NOMO-1 treated with dmso at 0.1 percent for 144 hours (cell line): ENCODE measurements around the gene GNG4.
"Not testable (repeated sequence)": the region's sequence is repeated elsewhere in the genome, so short reads cannot be mapped to it uniquely, and the experiment has no call there.

Experiments
- DNase-seq: peaks from one replicate; lab custom pipeline; 2025; ENCODE audit not compliant: unreplicated experiment; lab: John Stamatoyannopoulos, UW

The GNG4 gene

GRCh38 chr1:235628316-235629005, 21.1 kb downstream of the GNG4 start:
- no peak for DNase-seq

- no peak for DNase-seq
These were observed 23.8 kb downstream of the GNG4 start for GRCh38 chr1:235625831-235626230.

- no peak for DNase-seq
These were observed 24.2 kb downstream of the GNG4 start for GRCh38 chr1:235625340-235625739.

DNA sequence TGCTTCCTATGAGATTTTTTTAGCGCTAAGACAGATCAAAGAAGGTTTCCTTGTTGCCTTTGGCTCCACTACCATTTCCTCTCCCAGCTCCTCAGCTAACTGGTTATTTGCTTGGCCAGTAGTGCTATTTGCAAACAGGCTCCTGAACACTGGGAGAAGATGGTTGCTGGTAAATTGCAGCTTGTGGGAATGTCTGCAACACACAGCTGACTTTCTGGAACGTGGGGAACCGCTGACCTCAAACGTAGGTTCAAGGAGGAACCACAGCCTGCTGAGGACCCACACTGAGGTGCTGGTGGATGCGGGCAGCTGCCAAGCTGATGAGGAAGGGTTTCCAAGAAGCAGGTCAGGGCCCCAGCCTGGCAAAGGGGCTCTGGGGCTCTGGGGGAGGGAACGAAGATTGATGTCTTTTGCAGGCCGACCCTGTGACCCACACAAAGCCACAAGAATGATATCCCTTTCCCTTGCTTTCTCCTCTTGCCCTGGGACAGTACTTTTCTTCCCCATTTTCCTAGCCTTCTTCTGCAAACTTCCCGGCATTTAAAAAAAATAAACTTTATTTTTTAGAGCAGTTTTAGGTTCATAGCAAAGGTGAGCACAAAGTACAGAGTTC, 24.8 kb downstream of the GNG4 start:
- DNase-seq = no peak

- DNase-seq = no peak
These were observed 26.4 kb downstream of the GNG4 start for GRCh38 chr1:235622936-235623779.

DNA sequence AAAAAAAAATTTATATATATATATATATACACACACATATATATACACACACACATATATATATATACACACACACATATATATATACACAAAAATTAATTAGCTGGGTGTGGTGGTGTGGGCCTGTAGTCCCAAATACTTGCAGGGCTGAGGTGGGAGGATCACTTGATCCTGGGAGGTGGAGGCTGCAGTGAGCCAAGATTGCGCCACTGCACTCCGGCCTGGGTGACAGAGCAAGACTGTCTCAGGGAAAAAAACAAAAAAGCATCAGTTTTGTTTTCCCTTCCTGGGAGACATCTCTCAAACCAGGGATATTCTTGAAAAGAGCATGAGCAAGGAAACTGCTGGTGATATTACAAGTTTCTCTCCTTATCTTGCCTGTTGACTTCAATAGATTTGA, 30.4 kb downstream of the GNG4 start:
- DNase-seq = not testable (repeated sequence)

GRCh38 chr1:235617808-235618207, 31.8 kb downstream of the GNG4 start:
- no peak for DNase-seq

GRCh38 chr1:235617140-235617539, 32.4 kb downstream of the GNG4 start:
- no peak for DNase-seq

- no peak for DNase-seq
These were observed 35.1 kb downstream of the GNG4 start for GRCh38 chr1:235614442-235614954.

DNA sequence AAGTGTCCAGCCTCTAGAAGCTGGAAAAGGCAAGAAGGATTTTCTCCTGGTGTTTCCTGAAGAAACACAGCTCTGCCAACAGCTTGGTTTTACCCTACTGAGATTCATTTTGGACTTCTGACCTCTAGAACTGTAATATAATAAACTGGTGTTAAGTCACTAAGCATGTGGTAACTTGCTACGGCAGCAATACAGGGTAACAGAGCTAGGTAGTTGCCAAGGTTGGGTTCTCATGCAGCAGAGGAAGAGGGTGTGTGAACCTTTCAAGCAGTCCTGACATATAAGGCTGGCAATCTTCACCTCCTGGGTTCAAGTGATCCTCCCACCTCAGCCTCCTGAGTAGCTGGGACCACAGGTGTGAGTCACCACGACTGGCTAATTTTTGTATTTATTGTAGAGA, 36.0 kb downstream of the GNG4 start:
- no peak for DNase-seq

DNA sequence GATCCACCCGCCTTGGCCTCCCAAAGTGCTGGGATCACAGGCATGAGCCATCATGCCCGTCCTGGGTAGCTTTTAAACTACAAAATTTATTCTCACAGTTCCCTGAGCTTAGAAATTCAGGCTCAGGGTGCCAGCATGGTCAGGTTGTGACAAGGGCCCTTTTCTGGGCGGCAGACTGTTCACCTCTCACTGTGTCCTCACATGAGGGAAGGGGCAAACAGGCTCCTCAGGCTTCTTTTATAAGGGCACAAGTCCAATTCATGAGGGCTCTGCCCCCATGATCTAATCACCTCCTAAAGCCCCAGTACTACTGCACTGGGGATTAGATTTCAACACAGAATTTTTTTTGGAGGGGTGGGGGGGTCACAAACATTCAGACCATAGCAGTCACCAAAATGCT, 36.8 kb downstream of the GNG4 start:
- DNase-seq = no peak

- DNase-seq = no peak
These were observed 39.4 kb downstream of the GNG4 start for GRCh38 chr1:235610157-235610556.

GRCh38 chr1:235608278-235608677, 41.3 kb downstream of the GNG4 start:
- DNase-seq = no peak

GRCh38 chr1:235607284-235607683, 42.3 kb downstream of the GNG4 start:
- no peak for DNase-seq

- DNase-seq = no peak
These were observed 48.5 kb downstream of the GNG4 start for GRCh38 chr1:235601104-235601503.

GRCh38 chr1:235599536-235599935, 50.0 kb downstream of the GNG4 start:
- DNase-seq = no peak

DNA sequence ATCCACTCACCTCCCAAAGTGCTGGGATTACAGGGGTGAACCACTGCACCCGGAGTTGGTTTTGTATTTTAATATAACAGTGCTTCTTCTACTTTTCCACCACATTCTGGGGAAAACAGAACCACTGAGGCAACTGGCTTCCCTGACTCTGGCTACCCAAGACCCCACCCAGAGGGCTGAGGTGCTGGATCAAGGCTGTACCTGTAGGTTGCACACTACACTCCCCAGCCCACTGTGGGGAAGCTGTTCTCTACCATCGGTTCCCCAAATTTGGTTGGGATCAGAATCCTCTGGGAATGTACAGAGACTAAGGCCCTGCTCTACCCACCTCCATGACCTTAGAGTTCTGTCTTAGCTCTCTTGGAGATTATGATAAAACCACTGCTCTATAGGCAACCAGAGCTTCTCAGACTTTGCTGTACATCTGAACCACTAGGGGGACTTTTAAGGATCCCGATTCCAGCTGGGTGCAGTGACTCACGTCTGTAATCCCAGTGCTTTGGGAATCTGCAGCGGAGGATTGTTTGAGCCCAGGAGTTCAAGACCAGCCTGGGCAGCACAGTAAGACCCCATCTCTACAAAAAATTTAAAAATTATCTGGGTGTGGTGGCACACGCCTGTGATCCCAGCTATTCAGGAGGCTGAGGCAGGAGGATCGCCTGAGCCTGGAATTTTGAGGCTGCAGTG, 51.6 kb downstream of the GNG4 start:
- DNase-seq = no peak

DNA sequence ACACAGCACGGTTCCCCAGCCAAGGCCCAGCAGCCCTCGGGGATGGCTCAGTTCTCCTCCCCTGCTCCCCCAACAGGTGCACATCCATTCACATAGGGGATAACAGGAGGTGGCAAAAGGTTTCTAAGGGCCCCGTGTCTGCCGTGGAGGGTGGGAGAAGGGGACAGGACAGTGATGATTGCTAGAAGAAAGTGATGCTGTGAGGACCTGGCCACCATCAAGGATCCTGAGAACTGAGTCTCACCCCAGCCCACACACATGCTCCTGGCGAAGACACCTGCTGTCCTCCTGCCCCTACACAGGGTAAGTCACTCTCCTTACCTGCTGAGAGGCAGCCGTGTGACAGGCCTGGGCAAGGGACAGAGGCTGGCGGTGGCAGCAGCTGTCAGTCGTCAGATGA, 54.5 kb downstream of the GNG4 start:
- no peak for DNase-seq

GRCh38 chr1:235594281-235594895, 55.2 kb downstream of the GNG4 start:
- DNase-seq = not testable (repeated sequence)

DNA sequence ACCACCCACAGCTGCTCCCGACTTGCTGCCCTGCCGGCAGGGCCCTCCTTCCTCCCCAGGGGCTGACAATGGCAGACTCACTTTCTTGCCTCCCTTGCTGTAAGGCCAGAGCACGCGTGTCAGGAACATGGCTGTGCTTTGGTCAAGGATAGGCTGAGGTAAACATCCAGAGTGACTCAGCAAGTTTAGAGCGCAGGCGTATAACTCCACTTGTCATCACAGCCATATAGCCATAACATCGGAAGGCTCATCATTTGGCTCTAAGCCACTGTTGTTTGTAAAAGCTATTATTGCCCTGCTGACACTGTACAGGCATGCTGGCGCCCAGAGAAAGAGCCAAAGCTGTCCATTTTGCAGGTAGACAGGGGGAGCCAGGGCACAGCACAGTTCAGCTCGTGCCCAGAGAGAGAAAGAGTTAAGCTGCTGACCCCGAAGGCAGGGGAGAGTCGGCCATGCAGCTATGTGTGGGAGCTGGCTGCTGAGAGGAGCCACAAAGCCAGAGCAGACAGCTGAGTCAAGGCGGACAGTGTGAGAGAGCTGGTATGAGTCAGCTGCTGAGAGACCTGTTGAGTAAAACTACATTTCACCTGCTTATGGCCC, 60.6 kb downstream of the GNG4 start:
- no peak for DNase-seq
